Measurements from ENCODE around the gene SLCO2A1. TPM values are rescaled to one million over a fixed set of nuclear protein-coding genes. Genes with fewer than 3 reads are reported as not detected.

Gene SLCO2A1
- polyA plus RNA-seq, 1 experiment, result 5.4 TPM

- H3K36me3 ChIP-seq (ENCODE audit: control insufficient read depth, insufficient read depth, low read length), result no peaks in the 10 kb centered on the region
- ChIA-PET POLR2A (no interaction called here), CTCF (interaction anchor here (1.3 to 1.9 kb wide), 3 partner anchors 9 to 1213 kb away, joined by 3 to 8 read pairs (median 3); no protein-coding TSS in a partner anchor)
- peaks cover 13% of the 10 kb centered on the region for H3K27me3 ChIP-seq (ENCODE audit: control insufficient read depth, insufficient read depth, low read length)
- no peak overlapping the region for H3K4me3 ChIP-seq (ENCODE audit: low read depth, low read length)
- TF ChIP-seq CTCF (IDR thresholded peaks at IDR 0.05; ENCODE audit: insufficient read depth, low read depth, low read length), result no peak
- DNase-seq (ENCODE audit: low read depth), result no peak
These were observed 89.2 kb downstream of the SLCO2A1 start for GRCh38 chr3:133940536-133940935.

- no peak overlapping the region for H3K4me3 ChIP-seq (ENCODE audit: low read depth, low read length)
- H3K36me3 ChIP-seq (ENCODE audit: control insufficient read depth, insufficient read depth, low read length), result no peaks in the 10 kb centered on the region
- no peak for DNase-seq (ENCODE audit: low read depth)
- H3K27me3 ChIP-seq (ENCODE audit: control insufficient read depth, insufficient read depth, low read length), result peaks cover 13% of the 10 kb centered on the region
- ChIA-PET CTCF (interaction anchor here (0.9 to 2.5 kb wide), 3 partner anchors 9 to 284 kb away, joined by 3 to 16 read pairs (median 3); no protein-coding TSS in a partner anchor), POLR2A (interaction anchor here (0.7 kb wide), 1 partner anchor 382 kb away, joined by 3 read pairs; no protein-coding TSS in a partner anchor)
- TF ChIP-seq CTCF (IDR thresholded peaks at IDR 0.05; ENCODE audit: insufficient read depth, low read depth, low read length), result no peak
These were observed 90.3 kb downstream of the SLCO2A1 start for GRCh38 chr3:133939463-133939835.

- H3K36me3 ChIP-seq (ENCODE audit: control insufficient read depth, insufficient read depth, low read length), result no peaks in the 10 kb centered on the region
- ChIA-PET POLR2A (interaction anchor here (0.7 kb wide), 1 partner anchor 381 kb away, joined by 3 read pairs; no protein-coding TSS in a partner anchor), CTCF (interaction anchor here (0.9 to 2.5 kb wide), 4 partner anchors 9 to 1212 kb away, joined by 3 to 16 read pairs (median 3); no protein-coding TSS in a partner anchor)
- TF ChIP-seq CTCF (IDR thresholded peaks at IDR 0.05; ENCODE audit: insufficient read depth, low read depth, low read length), result 0 out of 2 replicates have a peak, but pooled peaks have one; percentile 8
- no peak overlapping the region for H3K4me3 ChIP-seq (ENCODE audit: low read depth, low read length)
- H3K27me3 ChIP-seq (ENCODE audit: control insufficient read depth, insufficient read depth, low read length), result peaks cover 13% of the 10 kb centered on the region
- no peak for DNase-seq (ENCODE audit: low read depth)
These were observed 90.8 kb downstream of the SLCO2A1 start for GRCh38 chr3:133938770-133939462.

GRCh38 chr3:133937756-133938601 lies 91.7 kb downstream of the SLCO2A1 start:
- DNase-seq (ENCODE audit: low read depth), result peak; percentile 79
- peak; percentile 40 for TF ChIP-seq CTCF (IDR thresholded peaks at IDR 0.05; ENCODE audit: insufficient read depth, low read depth, low read length)
- ChIA-PET CTCF (interaction anchor here (0.7 to 2.5 kb wide), 6 partner anchors 10 to 1211 kb away, joined by 3 to 16 read pairs (median 3); no protein-coding TSS in a partner anchor), POLR2A (no interaction called here)
- Histone ChIP-seq H3K27me3 (ENCODE audit: control insufficient read depth, insufficient read depth, low read length) (peaks cover 13% of the 10 kb centered on the region), H3K36me3 (ENCODE audit: control insufficient read depth, insufficient read depth, low read length) (no peaks in the 10 kb centered on the region), H3K4me3 (ENCODE audit: low read depth, low read length) (no peak overlapping the region)
